ENCODE data around the gene MIER2. TPM values are rescaled to one million over a fixed set of nuclear protein-coding genes. Genes with fewer than 3 reads are reported as not detected.

Gene MIER2
- total and polyA plus RNA-seq, 2 donors from 2014 or later, result 18.4 to 23.4 TPM

GRCh38 chr19:292281-292884, 52.2 kb downstream of the MIER2 start:
- H3K4me3 ChIP-seq (ENCODE audit: low read length in 3 of 3), result no peak overlapping the region
- no peak for TF ChIP-seq CTCF (IDR thresholded peaks at IDR 0.05; ENCODE audit: borderline replicate concordance, extremely low read depth, insufficient read depth)
- intact Hi-C loops (cut with DNase I), result no loop called here
- no peak for FAIRE-seq
- DNase-seq, result no peak
- peaks cover 12% of the 10 kb centered on the region for H3K27me3 ChIP-seq (ENCODE audit: control insufficient read depth, insufficient read depth, low read length)
- no peaks in the 10 kb centered on the region for H3K36me3 ChIP-seq (ENCODE audit: control insufficient read depth in 2 of 3, insufficient read depth in 3 of 3, low read length in 3 of 3)
- no peak overlapping the region for H3K27ac ChIP-seq (ENCODE audit: low read depth in 2 of 2, low read length in 2 of 2)
- no peaks in the 10 kb centered on the region for H3K9me3 ChIP-seq (ENCODE audit: control insufficient read depth in 2 of 3, insufficient read depth in 1 of 3, low read length in 3 of 3)
- peaks cover 0 to 6% (median 0%) of the 10 kb centered on the region in 3 donors for H3K4me1 ChIP-seq (ENCODE audit: control insufficient read depth in 2 of 3, insufficient read depth in 2 of 3, low read depth in 1 of 3, low read length in 3 of 3)
- no peak overlapping the region for H3K9ac ChIP-seq (ENCODE audit: low read length in 3 of 3)

- Histone ChIP-seq H3K27ac (ENCODE audit: low read depth in 2 of 2, low read length in 2 of 2) (no peak overlapping the region), H3K9me3 (ENCODE audit: control insufficient read depth in 2 of 3, insufficient read depth in 1 of 3, low read length in 3 of 3) (no peaks in the 10 kb centered on the region), H3K4me1 (ENCODE audit: control insufficient read depth in 2 of 3, insufficient read depth in 2 of 3, low read depth in 1 of 3, low read length in 3 of 3) (peaks cover 0 to 6% (median 0%) of the 10 kb centered on the region in 3 donors), H3K4me3 (ENCODE audit: low read length in 3 of 3) (no peak overlapping the region), H3K27me3 (ENCODE audit: control insufficient read depth, insufficient read depth, low read length) (peaks cover 12% of the 10 kb centered on the region), H3K9ac (ENCODE audit: low read length in 3 of 3) (no peak overlapping the region), H3K36me3 (ENCODE audit: control insufficient read depth in 2 of 3, insufficient read depth in 3 of 3, low read length in 3 of 3) (no peaks in the 10 kb centered on the region)
- intact Hi-C loops (cut with DNase I), result no loop called here
- no peak for FAIRE-seq
- no peak for DNase-seq
- TF ChIP-seq CTCF (IDR thresholded peaks at IDR 0.05; ENCODE audit: borderline replicate concordance, extremely low read depth, insufficient read depth), result no peak
Observed at GRCh38 chr19:291561-292280, 52.9 kb downstream of the MIER2 start.

GRCh38 chr19:291006-291521, 53.5 kb downstream of the MIER2 start, which contains the start of gene PLPP2:
PLPP2 (minus strand) TSS chr19:291403; CDS start chr19:291336, 67 bp downstream.
- no peak for TF ChIP-seq CTCF (IDR thresholded peaks at IDR 0.05; ENCODE audit: borderline replicate concordance, extremely low read depth, insufficient read depth)
- Histone ChIP-seq H3K4me3 (ENCODE audit: low read length in 3 of 3) (no peak within 1 kb of the TSS), H3K9ac (ENCODE audit: low read length in 3 of 3) (no peak within 1 kb of the TSS), H3K4me1 (ENCODE audit: control insufficient read depth in 2 of 3, insufficient read depth in 2 of 3, low read depth in 1 of 3, low read length in 3 of 3) (peaks cover 0 to 6% (median 0%) of the 10 kb centered on the region in 3 donors), H3K27ac (ENCODE audit: low read depth in 2 of 2, low read length in 2 of 2) (peak within 1 kb of the TSS; percentile 34 to 47), H3K9me3 (ENCODE audit: control insufficient read depth in 2 of 3, insufficient read depth in 1 of 3, low read length in 3 of 3) (no peaks in the 10 kb centered on the region), H3K36me3 (ENCODE audit: control insufficient read depth in 2 of 3, insufficient read depth in 3 of 3, low read length in 3 of 3) (no peaks in the 10 kb centered on the region), H3K27me3 (ENCODE audit: control insufficient read depth, insufficient read depth, low read length) (peaks cover 12% of the 10 kb centered on the region)
- intact Hi-C loops (cut with DNase I), result no loop called here
- DNase-seq (peak in 2 of 5 donors; percentile 25 to 65), FAIRE-seq (no peak)

All from kidney (tissue), 14 donors.